HG02884 (cell line): ENCODE measurements around the gene SAMD7.
A peak's percentile ranks its signal among the peaks of the same experiment; 100 is the strongest.

Experiments used
- ATAC-seq: cut with Tn5 transposase; IDR thresholded peaks from one replicate; pipeline ENCODE4 v1.9.1; 2021; ENCODE audit warnings: mild to moderate bottlenecking, moderate library complexity; ENCODE audit not compliant: unreplicated experiment

Gene SAMD7, protein sequence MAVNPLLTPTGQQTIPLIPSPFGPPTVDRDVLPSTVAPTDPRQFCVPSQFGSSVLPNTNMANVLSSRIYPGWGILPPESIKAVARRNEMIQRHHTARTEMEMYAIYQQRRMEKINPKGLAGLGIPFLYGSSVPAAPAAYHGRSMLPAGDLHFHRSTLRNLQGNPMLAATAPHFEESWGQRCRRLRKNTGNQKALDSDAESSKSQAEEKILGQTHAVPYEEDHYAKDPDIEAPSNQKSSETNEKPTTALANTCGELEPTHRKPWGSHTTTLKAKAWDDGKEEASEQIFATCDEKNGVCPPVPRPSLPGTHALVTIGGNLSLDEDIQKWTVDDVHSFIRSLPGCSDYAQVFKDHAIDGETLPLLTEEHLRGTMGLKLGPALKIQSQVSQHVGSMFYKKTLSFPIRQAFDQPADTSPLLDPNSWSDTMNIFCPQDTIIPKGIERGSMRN

GRCh38 chr3:169911272-169911671 lies at the start of gene SAMD7:
TSS of gene SAMD7 (plus strand) at chr3:169911572. CDS start at chr3:169919499, 7,927 bp downstream.
- no peak for ATAC-seq

DNA sequence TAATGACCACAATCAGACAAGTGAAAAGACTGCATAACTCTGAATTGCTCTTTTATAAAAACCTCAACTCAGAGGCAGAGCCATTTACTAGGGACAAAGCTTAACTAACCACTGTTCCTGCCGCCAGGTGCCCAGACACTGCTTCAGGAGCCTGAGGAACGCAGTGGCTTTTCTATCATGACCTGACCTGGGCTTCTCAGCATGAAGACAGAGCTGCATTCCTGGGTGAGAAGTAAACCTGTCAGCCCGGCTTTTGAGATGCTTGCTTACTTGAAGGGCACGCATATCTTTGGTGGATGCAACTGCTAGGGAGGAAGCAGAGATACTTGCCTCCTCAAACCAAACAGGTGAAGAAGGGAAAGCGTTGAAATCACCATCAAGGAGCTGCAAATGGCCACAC lies 49.5 kb upstream of the SAMD7 start:
- ATAC-seq = no peak

DNA sequence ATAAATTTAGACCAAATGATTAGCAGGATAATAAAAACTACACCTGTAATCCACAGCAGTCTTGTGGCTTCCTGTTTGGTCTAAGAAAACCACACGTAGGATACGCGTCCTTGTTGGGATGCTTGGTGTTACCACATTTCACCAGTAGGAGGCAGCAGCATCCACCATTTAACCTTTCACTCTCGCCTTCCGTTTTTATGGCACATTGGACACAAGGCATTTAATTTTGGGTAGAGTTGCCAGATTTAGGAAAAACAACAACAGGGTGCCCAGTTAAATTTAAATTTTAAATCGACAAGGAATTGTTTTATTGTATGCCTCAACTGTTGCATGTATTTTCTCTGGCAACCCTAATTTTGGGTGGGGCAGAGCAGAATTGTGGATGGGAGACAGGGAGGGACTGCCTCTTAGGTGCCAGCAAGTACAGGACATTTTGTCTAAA lies 47.9 kb upstream of the SAMD7 start:
- peak; percentile 54 for ATAC-seq

GRCh38 chr3:169864270-169864669 lies 47.1 kb upstream of the SAMD7 start:
- no peak for ATAC-seq

- peak; percentile 47 for ATAC-seq
Observed at GRCh38 chr3:169865176-169865767, 46.1 kb upstream of the SAMD7 start.

- ATAC-seq = no peak
Observed at GRCh38 chr3:169867584-169868210, 43.7 kb upstream of the SAMD7 start.

- no peak for ATAC-seq
Observed at GRCh38 chr3:169868369-169868768, 43.0 kb upstream of the SAMD7 start.

DNA sequence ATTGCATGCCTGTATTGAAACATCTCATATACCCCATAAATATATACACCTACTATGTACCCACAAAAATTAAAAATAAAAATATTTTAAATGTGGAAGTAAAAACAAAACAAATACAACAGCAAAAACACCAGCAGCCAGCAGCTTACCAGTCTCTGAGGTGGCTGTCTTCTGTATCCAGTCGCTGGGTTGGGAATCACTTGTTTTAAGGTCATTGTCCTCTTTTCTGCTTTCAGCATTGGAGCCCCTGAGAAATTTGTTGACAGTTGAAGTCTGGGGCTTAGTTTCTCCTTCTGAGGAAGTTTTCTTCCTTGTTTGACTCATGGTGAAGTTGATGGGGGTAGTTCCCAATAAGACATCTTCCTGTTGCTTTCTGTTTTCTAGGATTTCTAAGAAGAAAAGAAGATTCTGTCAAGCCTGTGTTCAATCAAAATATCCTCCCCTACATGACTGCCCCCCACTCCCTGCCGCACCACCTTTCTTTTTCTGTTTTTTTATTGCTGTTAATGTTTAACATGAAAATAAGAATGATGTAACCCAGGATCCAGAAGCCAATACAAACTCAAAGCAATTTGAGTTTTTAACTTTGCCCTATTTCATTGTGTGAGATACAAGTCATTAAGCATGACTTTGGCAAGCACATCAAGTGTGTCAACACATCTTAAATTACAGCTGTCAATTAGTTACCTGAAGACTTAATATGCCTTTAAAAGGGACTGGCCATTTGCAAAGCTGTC lies 41.7 kb upstream of the SAMD7 start, which contains the start of gene LRRC31:
LRRC31 (minus strand) TSS at position 452 of the 737 bp plus-strand sequence; CDS start at position 324, 128 bp downstream.
- ATAC-seq = no peak

GRCh38 chr3:169871129-169871886 lies 40.1 kb upstream of the SAMD7 start:
- ATAC-seq = no peak

DNA sequence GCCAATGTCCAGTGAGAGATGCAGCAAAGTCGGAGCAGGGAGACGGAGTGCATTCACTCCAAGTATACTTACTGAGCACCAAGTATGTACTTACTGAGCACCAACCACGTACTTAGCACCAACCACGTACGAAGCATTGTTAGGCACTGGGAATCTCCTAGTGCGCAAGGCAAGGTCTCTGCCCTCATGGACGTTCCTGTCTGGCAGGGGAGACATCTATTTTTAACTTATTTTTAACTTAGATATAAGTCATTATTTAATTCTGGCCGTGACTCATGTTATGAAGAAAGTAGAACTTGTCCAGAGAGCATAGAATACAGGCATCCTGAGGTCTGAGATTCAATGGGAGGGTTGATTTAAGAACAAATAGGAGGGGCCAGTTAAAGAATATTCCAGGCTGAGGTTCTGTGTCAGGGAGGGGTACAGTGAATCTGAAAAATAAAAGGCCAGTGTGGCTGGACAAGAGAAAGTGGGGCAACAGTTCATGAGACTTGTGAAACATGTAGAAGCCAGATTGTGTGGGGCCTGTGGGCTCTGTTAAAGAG lies 32.3 kb upstream of the SAMD7 start:
- no peak for ATAC-seq

- no peak for ATAC-seq
Observed at GRCh38 chr3:169879845-169880575, 31.4 kb upstream of the SAMD7 start.

- no peak for ATAC-seq
Observed at GRCh38 chr3:169880576-169881250, 30.7 kb upstream of the SAMD7 start.

DNA sequence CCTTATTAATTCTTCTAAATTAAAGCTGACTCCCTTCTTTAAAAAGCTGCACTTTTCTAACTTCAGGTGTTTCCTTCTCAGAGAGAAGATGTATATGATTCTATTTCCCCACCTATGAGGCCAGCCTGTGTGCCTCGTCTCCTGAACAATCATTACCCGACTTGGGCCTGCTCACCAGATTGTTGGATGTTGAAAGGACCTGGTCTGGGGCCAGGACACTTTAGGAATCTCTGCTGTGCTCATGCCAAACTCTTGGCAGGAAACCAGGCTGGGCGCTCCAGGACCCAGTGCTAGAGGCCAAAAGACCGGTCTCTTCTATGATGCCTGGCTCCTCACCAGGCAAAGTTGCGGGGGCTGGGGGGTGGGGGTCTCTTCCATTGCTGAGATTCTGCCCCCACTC lies 24.7 kb upstream of the SAMD7 start:
- no peak for ATAC-seq

DNA sequence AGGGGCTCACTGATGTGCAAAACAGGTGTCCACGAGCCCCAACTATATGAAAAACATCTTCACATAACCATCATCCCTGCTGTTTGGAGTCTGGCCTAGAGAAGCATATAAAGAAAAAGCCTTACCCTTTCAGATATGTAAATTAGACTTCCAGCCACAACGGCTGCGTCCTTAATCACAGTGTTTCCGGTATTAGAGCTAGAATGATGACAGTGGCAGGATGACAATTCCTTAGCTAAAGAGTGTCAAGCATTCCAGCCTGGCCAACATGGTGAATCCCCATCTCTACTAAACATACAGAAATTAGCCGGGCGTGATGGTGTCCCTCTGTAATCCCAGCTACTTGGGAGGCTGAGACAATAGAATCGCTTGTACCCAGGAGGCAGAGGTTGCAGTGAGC lies 19.5 kb upstream of the SAMD7 start:
- no peak for ATAC-seq

DNA sequence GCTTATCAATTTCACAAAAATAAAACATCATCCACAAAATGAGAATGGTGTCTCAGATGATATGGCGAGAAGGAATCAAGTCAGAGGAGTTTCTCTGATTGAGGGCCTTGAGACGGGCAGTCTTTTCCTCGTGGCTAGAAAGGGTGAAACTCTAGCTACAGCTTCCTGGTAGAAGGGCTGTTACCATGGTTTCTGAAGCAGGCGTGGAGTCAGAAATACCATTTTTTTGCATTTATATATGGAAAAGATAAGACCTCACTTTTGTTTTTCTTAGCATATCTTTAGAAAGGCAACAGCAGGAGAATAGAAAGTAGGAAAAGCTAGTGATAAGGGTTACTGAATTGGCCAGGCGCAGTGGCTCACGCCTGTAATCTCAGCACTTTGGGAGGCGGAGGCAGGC lies 17.3 kb upstream of the SAMD7 start:
- no peak for ATAC-seq

DNA sequence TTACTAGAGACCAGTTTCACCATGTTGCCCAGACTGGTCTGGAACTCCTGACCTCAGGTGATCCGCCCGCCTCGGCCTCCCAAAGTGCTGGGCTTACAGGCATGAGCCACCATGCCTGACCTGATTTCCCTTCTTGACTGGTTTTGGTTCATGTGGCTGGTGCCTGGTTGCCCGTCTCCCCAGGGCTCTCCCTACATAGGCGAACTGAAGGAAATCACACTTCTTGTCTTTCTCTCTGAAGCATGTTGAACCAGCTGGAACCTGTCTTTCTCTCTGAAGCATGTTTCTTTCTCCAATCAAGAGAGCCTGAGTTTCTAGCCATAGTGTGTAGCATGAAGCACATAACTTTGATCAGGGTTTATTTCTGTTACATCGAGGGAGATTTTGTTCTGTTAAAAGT lies 16.3 kb upstream of the SAMD7 start:
- ATAC-seq = no peak

GRCh38 chr3:169897284-169897683 lies 14.1 kb upstream of the SAMD7 start:
- ATAC-seq = no peak

- no peak for ATAC-seq
Observed at GRCh38 chr3:169901453-169901852, 9.9 kb upstream of the SAMD7 start.

- no peak for ATAC-seq
Observed at GRCh38 chr3:169905404-169905803, 6.0 kb upstream of the SAMD7 start.
